Epithelial cell of proximal tubule (primary cell): ENCODE results near the gene ATP8B2. TPM values are rescaled to one million over a fixed set of nuclear protein-coding genes. Genes with fewer than 3 reads are reported as not detected.
A peak's percentile ranks its signal among the peaks of the same experiment; 100 is the strongest.
"Not testable (repeated sequence)": the region's sequence is repeated elsewhere in the genome, so short reads cannot be mapped to it uniquely, and the experiment has no call there.

ENCODE experiments used
- DNase-seq: peaks from one replicate; pipeline ENCODE4 v3.0.0-alpha.2; 2011; ENCODE audit warnings: low read depth
- H3K4me3 ChIP-seq: 2 replicates; pipeline ENCODE4 v1.5.1; 2011; ENCODE audit warnings: low read depth, mild to moderate bottlenecking, low read length
- CTCF ChIP-seq: conservative IDR thresholded peaks from 2 replicates; pipeline ENCODE4 v1.5.1; 2012; ENCODE audit warnings: low read depth, mild to moderate bottlenecking, low read length
- total RNA-seq: library from RNA; depleted of rRNA; stranded (reverse); fragments of >200 nt; gene quantifications from 2 replicates; pipeline ENCODE4 v1.2.3, GENCODE V29; 2015

ATP8B2 gene
- total RNA-seq, 1 donor from 2014 or later: 30.6 TPM

DNA sequence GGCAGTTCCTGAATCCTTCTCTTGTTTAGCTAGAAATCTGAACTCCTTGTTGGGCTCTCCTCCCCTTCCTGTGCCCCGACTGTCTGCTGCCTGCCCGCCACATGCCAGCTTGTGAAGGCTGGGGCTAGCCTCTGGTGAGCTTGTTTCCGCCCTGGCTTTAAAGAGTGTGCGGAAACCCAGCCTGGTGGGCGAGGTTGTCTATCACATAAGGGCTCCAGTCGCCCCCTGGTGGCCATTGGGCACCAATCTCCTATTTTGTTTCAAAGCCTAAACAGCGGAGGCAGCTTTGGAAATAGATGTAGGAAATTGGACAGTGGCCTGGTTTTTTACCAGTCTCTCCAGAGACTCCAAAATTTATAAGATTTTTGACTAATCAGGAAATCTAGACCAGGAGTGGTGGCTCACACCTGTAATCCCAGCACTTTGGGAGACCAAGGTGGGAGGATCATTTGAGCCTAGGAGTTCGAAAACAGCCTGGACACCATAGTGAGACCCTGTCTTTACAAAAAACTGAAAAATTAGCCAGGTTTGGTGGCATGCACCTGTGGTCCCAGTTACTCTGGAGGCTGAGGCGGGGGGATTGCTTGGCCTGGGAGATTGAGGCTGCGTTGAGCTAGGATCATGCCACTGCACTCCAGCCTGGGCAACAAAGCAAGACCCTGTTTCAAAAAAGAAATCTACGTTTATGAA is 9.8 kb downstream of the ATP8B2 start:
- DNase-seq: no peak
- peak; percentile 91 for TF ChIP-seq CTCF

DNA sequence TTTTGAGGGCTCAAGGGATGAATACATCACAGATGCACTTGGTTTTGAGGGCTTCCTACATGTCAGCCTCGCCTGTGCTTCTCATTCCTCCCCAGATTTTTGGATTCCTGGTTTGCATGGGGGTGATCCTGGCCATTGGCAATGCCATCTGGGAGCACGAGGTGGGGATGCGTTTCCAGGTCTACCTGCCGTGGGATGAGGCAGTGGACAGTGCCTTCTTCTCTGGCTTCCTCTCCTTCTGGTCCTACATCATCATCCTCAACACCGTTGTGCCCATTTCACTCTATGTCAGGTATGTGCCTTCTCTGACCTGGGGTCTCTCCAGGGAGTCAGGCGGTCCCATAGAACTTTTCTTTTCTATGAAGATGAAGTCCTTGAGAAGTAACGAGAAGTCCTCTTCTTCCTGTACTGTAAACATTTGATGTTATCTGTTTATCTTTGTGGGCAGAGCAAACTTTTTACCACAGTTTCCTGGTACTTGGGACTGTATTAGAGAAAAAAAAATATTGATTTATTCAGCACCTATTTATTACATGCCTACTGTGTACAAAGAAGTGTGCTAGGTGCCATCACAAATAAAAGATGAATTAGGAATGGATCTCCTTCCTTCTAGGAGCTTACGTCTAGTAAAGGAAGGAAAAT is 12.0 kb downstream of the ATP8B2 start:
- no peak for DNase-seq
- TF ChIP-seq CTCF: no peak
- H3K4me3 ChIP-seq: no peak overlapping the region

More for the DNA sequence above, 9.8 kb downstream of the ATP8B2 start:
- H3K4me3 ChIP-seq: no peak overlapping the region

DNA sequence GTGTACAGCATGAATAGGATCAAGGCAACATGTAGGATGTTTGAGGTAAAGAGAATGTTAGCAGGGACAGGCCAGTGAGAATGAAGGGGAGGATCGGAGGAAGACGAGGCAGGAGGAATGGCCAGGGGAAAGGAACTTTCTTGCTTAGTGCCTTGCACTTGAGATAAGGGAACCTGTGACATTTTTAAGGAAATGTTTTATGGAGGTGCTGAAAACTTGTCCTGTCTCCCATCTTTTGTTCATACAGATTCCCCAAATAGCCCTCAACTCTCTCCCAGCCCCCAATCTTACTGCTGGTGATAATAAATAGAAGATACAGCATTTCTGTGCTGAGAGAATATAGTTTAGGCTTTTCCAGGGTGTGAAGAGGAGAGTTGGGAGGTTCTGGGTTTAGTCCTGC is 13.6 kb downstream of the ATP8B2 start:
- H3K4me3 ChIP-seq: no peak overlapping the region
- DNase-seq: no peak

DNA sequence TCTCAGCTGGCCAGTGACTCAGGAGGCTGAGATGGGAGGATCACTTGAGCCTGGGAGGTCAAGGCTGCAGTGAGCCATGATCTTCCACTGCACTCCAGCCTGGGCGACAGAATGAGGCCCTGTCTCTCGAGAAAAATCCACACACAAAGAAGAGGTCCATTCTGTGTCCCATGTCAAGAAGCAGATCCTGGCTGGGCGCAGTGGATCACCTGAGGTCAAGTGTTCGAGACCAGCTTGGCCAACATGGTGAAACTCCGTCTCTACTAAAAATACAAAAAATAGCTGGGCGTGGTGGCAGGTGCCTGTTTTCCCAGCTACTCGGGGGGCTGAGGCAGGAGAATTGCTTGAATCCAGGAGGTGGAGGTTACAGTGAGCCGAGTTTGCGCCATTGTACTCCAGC is 16.0 kb downstream of the ATP8B2 start:
- H3K4me3 ChIP-seq, DNase-seq: not testable (repeated sequence)

More for the DNA sequence above, 13.6 kb downstream of the ATP8B2 start:
- TF ChIP-seq CTCF: no peak

GRCh38 chr1:154342132-154342531 is 16.8 kb downstream of the ATP8B2 start:
- no peak for DNase-seq
- no peak for TF ChIP-seq CTCF
- H3K4me3 ChIP-seq: no peak overlapping the region

DNA sequence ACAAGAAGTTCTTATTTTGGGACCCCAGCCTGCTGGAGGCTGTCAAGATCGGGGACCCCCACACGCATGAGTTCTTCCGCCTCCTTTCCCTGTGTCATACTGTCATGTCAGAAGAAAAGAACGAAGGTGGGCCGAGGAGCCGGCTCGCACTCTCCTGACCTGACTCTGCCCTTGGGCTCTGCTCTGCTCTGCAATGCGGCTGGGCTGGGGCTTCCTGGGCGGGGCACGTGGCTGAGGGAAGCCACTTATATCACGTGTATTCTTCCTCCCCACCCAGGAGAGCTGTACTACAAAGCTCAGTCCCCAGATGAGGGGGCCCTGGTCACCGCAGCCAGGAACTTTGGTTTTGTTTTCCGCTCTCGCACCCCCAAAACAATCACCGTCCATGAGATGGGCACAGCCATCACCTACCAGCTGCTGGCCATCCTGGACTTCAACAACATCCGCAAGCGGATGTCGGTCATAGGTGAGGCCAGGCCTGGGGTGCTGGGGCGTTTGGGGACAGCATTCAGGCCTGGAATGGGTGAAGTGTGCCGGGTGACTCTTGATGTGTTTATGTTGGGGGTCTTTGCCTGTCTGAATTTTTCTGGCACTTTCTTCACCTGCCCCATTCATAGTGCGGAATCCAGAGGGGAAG is 17.6 kb downstream of the ATP8B2 start:
- no peak for TF ChIP-seq CTCF

GRCh38 chr1:154344977-154345837 is 19.9 kb downstream of the ATP8B2 start:
- DNase-seq: no peak
- no peak overlapping the region for H3K4me3 ChIP-seq
- TF ChIP-seq CTCF: peak; percentile 63

More for the DNA sequence above, 17.6 kb downstream of the ATP8B2 start:
- DNase-seq: no peak
- H3K4me3 ChIP-seq: no peak overlapping the region
